HG03378 (cell line): ENCODE results near the gene MLX.
"Not testable (repeated sequence)": the region's sequence is repeated elsewhere in the genome, so short reads cannot be mapped to it uniquely, and the experiment has no call there.

Experiments
- ATAC-seq: cut with Tn5 transposase; IDR thresholded peaks from one replicate; pipeline ENCODE4 v1.9.1; 2021; ENCODE audit warnings: mild to moderate bottlenecking, moderate library complexity; ENCODE audit not compliant: unreplicated experiment

Gene MLX

DNA sequence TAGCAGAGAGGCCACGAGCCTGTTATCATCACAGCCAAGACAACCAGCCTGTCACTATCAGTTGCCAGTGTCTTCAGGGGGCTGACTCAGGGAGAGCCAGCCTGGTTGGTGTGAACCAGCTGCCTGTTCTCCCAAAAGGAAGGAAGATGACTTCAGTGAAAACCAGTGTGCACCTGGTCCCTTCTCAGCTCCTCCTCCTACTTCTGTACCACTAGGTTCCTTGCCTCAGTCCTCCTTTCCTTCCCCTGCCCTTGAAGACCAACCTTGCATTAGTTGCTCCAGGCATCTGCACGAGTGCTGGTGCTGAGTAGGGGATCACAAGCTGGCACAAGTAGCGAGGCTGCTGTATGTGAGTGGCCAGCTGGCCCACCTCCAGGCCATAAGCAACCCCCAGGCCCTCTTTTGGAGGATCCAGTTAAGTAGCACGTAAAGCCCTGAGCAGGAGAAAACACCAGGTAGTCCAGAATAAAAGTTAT is 51.1 kb downstream of the MLX start:
- no peak for ATAC-seq

DNA sequence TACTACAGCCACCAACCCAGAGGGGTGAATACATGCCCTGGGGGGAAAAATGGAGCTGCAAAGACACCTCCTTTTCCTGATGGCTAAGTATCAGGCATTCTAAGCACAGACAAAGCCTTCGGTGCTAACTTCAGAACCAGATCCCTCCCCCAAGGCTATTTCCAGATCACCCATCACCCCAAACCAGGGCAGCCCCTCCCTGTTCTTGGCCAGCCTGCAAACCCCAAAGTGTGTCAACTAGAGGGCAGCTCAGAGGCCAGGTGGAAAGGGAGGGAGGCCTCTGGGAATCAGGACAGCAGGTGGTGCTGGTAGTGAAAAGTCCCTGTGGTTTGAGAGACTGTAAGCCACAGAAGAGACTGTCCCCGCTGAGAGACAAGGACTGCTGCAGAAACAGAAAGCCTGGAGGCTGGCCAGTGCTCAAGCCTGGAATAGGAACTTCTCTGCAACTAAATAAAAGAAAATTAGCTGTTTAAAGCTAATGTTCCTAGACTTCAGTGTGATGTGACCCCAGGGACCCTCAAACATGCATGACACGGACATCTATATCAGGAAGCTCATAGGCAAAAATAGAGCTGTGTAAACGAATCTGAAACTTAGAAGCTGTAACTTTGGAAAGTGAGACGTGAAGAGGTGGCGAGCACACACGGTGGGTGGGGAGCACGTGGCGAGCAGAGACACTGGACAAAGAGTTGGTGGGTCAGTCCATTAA is 51.7 kb downstream of the MLX start:
- ATAC-seq, result peak; percentile 58

DNA sequence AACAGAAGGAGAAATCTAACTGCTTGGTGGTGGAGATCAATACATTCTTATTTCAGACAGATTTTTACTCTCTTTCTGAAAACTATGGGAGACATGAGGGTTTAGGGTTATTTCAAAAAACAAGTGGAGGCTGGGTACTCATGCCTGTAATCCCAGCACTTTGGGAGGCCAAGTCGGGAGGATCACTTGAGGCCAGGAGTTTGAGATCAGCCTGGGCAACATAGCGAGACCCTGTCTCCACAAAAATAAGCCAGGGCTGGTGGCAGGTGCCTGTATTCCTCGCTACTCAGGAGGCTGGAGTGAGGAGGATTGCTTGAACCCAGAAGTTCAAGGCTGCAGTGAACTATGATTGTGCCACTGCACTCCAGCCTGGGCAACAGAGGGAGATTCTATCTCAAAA is 55.1 kb downstream of the MLX start:
- ATAC-seq, result not testable (repeated sequence)
